Aorta (tissue), 5 donors: Measurements from ENCODE around the gene TRERF1. TPM values are rescaled to one million over a fixed set of nuclear protein-coding genes. Genes with fewer than 3 reads are reported as not detected.
"Not testable (repeated sequence)": the region's sequence is repeated elsewhere in the genome, so short reads cannot be mapped to it uniquely, and the experiment has no call there.

Experiments
- ATAC-seq: fragments of 200-7000 bp; cut with Tn5 transposase; one replicate; pipeline ENCODE4 v1.9.1; 2022; ENCODE audit warnings: moderate library complexity; ENCODE audit not compliant: low FRiP score
- DNase-seq, 2 donors: peaks; one replicate each; pipeline ENCODE4 v3.0.0-alpha.2; 2020
- H3K27ac ChIP-seq, 2 donors: one replicate each; pipeline ENCODE4 v1.5.1; 2013; ENCODE audit warnings: low read length in 2 of 2, mild to moderate bottlenecking in 2 of 2, moderate library complexity in 2 of 2, control low read depth in 1 of 2, inconsistent platforms in 1 of 2, low read depth in 1 of 2
- H3K27me3 ChIP-seq, 2 donors: one replicate each; pipeline ENCODE4 v1.6.1; 2013; ENCODE audit warnings: control low read depth in 1 of 2, low read length in 1 of 2, mild to moderate bottlenecking in 1 of 2, moderate library complexity in 1 of 2; ENCODE audit not compliant: insufficient read depth in 2 of 2, control insufficient read depth in 1 of 2
- H3K36me3 ChIP-seq, 2 donors: one replicate each; pipeline ENCODE4 v1.6.1; 2013; ENCODE audit warnings: control low read depth in 1 of 2, low read length in 1 of 2, mild to moderate bottlenecking in 1 of 2; ENCODE audit not compliant: insufficient read depth in 2 of 2, control insufficient read depth in 1 of 2
- H3K4me1 ChIP-seq, 2 donors: one replicate each; pipeline ENCODE4 v1.6.1; 2013; ENCODE audit warnings: low read length in 2 of 2, control low read depth in 1 of 2, mild to moderate bottlenecking in 1 of 2, moderate library complexity in 1 of 2; ENCODE audit not compliant: insufficient read depth in 2 of 2, control insufficient read depth in 1 of 2
- H3K4me3 ChIP-seq, 2 donors: one replicate each; pipeline ENCODE4 v1.5.1; 2013; ENCODE audit warnings: low read length in 2 of 2, control low read depth in 1 of 2, mild to moderate bottlenecking in 1 of 2
- H3K9me3 ChIP-seq: one replicate; pipeline ENCODE4 v1.6.1; 2013; ENCODE audit warnings: mild to moderate bottlenecking, low read length; ENCODE audit not compliant: control insufficient read depth
- whole genome bisulfite sequencing, 2 donors: extraction: QIAGEN DNeasy Blood & Tissue Kit; methylation state at CpG; one replicate each; pipeline ENCODE4 v1.1.7; 2013; 5-methylcytosine and 5-hydroxymethylcytosine counted together
- intact Hi-C, 2 donors: fragments of 100-400 bp; cut with DNase I; formaldehyde crosslinking; loops; one replicate each; pipeline versions ENCODE4 v1.14.2 to v1.15.0; 2022
- polyA plus RNA-seq, 2 donors: library from polyadenylated mRNA; stranded (reverse); fragments of 200-250 nt; gene quantifications; one replicate each; pipeline ENCODE4 v1.2.3, GENCODE V29; 2013
- total RNA-seq, 2 donors: library from RNA; stranded (reverse); fragmentation: NEBNext Ultra II Directional; extraction: Animal tissue kit (Norgen Biotek cat#: 25700); gene quantifications; one replicate each; pipeline ENCODE4 v1.2.1, GENCODE V29; 2021
- donor health status: healthy with polysubstance abuse.
- donor health status: Bipolar disorder and iron deficiency.
- donor health status: DM: no; HTN: no; CAD: no.
- donor health status: DM: no; HTN: no; CAD: no.
- donor health status: DM: yes; HTN: yes; CAD: no.

TRERF1 gene
- total and polyA plus RNA-seq, 4 donors = 0.50 to 9.5 (median 2.2) TPM

DNA sequence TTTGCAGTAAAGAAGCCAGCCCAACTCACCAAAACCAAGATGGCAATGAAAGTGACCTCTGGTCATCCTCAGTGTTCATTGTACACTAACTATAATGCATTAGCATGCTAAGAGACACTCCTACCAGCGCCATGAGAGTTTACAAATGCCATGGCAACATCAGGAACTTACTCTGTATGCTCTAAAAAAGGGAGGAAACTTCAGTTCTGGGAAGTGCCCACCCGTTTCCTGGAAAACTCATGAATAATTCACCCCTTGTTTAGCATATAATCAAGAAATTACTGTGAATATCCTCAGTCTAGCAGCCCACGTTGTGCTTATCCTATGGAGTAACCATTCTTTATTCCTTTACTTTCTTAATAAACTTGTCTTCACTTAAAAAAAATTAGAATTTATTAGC, 19.4 kb upstream of the TRERF1 start:
- H3K4me1 ChIP-seq = no peaks in the 10 kb centered on the region
- H3K27me3 ChIP-seq = no peaks in the 10 kb centered on the region
- H3K9me3 ChIP-seq = peaks cover 8% of the 10 kb centered on the region
- H3K36me3 ChIP-seq = peaks cover 0 to 2% of the 10 kb centered on the region in 2 donors
- H3K4me3 ChIP-seq = no peak overlapping the region
- WGBS, 2 donors = 60 to 73% methylated on average over 3 of the region's 3 CpGs
- ATAC-seq = no peak
- intact Hi-C loops = no loop called here
- DNase-seq = no peak
- H3K27ac ChIP-seq = no peak overlapping the region

- peaks cover 0 to 2% of the 10 kb centered on the region in 2 donors for H3K36me3 ChIP-seq
- no peak overlapping the region for H3K4me3 ChIP-seq
- no peak overlapping the region for H3K27ac ChIP-seq
- 96 to 98% methylated on average over 1 of the region's 1 CpG for WGBS, 2 donors
- DNase-seq (no peak), ATAC-seq (no peak)
- H3K27me3 ChIP-seq = no peaks in the 10 kb centered on the region
- peaks cover 8% of the 10 kb centered on the region for H3K9me3 ChIP-seq
- intact Hi-C loops = no loop called here
- H3K4me1 ChIP-seq = no peaks in the 10 kb centered on the region
Measured at GRCh38 chr6:42468273-42468672, 16.5 kb upstream of the TRERF1 start.

- no peak for DNase-seq
- Histone ChIP-seq H3K4me3 (no peak overlapping the region), H3K27ac (no peak overlapping the region), H3K4me1 (no peaks in the 10 kb centered on the region), H3K9me3 (peaks cover 8% of the 10 kb centered on the region), H3K36me3 (peaks cover 0 to 2% of the 10 kb centered on the region in 2 donors), H3K27me3 (no peaks in the 10 kb centered on the region)
- 40 to 71% methylated on average over 1 of the region's 1 CpG for WGBS, 2 donors
- no peak for ATAC-seq
- intact Hi-C loops = no loop called here
Measured at GRCh38 chr6:42467651-42468050, 15.9 kb upstream of the TRERF1 start.

- ATAC-seq, H3K4me1 ChIP-seq, H3K27ac ChIP-seq, H3K4me3 ChIP-seq, H3K27me3 ChIP-seq, H3K9me3 ChIP-seq, DNase-seq, H3K36me3 ChIP-seq, intact Hi-C loops: not testable (repeated sequence)
- whole genome bisulfite sequencing, 2 donors = 91 to 95% methylated on average over 13 to 28 of the region's 28 CpGs
Measured at GRCh38 chr6:42466470-42466869, 14.7 kb upstream of the TRERF1 start.

GRCh38 chr6:42462474-42462972, 10.8 kb upstream of the TRERF1 start:
- Histone ChIP-seq H3K9me3 (peaks cover 4% of the 10 kb centered on the region), H3K27ac (no peak overlapping the region), H3K4me3 (no peak overlapping the region), H3K4me1 (no peaks in the 10 kb centered on the region), H3K27me3 (no peaks in the 10 kb centered on the region), H3K36me3 (peaks cover 0 to 2% of the 10 kb centered on the region in 2 donors)
- ATAC-seq = no peak
- intact Hi-C loops = no loop called here
- 84 to 89% methylated on average over 6 of the region's 6 CpGs for WGBS, 2 donors
- no peak for DNase-seq

DNA sequence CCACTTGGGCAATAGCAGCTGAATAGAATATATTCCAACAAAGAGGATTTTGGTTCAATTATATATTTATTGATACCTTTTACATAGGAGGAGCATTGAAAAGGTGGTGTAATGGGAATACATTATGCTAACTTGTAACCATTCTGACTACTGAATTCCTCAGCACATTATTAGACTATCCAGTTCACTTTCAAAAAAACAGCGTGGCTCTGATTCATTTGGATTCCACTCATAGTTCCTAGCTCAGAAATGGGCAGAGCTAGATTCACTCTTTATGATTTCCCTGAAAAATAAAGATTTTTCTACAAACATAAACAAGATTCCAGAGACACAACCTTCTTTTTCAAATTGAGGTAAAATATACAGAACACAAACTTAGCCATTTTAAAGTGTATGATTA, 9.2 kb upstream of the TRERF1 start:
- DNase-seq (no peak), ATAC-seq (no peak)
- Histone ChIP-seq H3K4me1 (no peaks in the 10 kb centered on the region), H3K27me3 (no peaks in the 10 kb centered on the region), H3K4me3 (no peak overlapping the region), H3K27ac (no peak overlapping the region), H3K9me3 (no peaks in the 10 kb centered on the region), H3K36me3 (no peaks in the 10 kb centered on the region)
- intact Hi-C loops = no loop called here
- WGBS, 2 donors = 15 to 35% methylated on average over 1 of the region's 1 CpG

DNA sequence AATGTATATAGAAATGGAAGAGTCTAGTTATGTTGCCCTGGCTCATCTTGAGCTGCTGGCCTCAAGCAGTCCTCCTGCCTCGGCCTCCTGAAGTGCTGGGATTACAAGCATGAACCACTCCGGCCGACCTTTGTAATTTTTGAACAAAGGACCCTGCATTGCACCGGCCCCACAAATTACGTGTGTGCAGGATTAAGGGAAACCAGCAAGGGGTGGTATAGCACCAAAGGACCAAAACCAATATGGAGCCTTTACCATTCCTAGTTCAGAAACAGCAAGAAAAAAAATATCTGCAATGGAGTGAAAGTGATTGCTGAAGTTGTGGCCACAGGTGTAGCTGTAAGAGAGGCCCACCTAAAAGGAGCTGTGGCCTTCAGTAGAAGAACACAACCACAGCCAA, 8.2 kb upstream of the TRERF1 start:
- intact Hi-C loops = no loop called here
- Histone ChIP-seq H3K4me1 (no peaks in the 10 kb centered on the region), H3K4me3 (no peak overlapping the region), H3K36me3 (no peaks in the 10 kb centered on the region), H3K27me3 (no peaks in the 10 kb centered on the region), H3K27ac (no peak overlapping the region), H3K9me3 (no peaks in the 10 kb centered on the region)
- ATAC-seq (no peak), DNase-seq (no peak)
- WGBS, 2 donors = 90 to 94% methylated on average over 5 of the region's 5 CpGs

GRCh38 chr6:42454428-42454791, 2.7 kb upstream of the TRERF1 start:
- ATAC-seq = peak; percentile 1
- H3K9me3 ChIP-seq = no peaks in the 10 kb centered on the region
- intact Hi-C loops = loop anchor here in 1 of 2 donors (5.0 kb wide), 3 partner anchors 93 to 237 kb away; partner anchors contain the start of gene MRPS10
- H3K27me3 ChIP-seq = no peaks in the 10 kb centered on the region
- H3K4me1 ChIP-seq = no peaks in the 10 kb centered on the region
- no peak overlapping the region for H3K27ac ChIP-seq
- peak overlapping the region in 1 of 2 donors; percentile 84 for H3K4me3 ChIP-seq
- peak; percentile 70 to 85 for DNase-seq
- 0 to 3% methylated on average over 11 of the region's 11 CpGs for WGBS, 2 donors
- no peaks in the 10 kb centered on the region for H3K36me3 ChIP-seq

GRCh38 chr6:42453654-42454427, 2.1 kb upstream of the TRERF1 start:
- Histone ChIP-seq H3K27ac (peak overlapping the region in 1 of 2 donors; percentile 18), H3K4me3 (peak overlapping the region; percentile 66 to 84), H3K4me1 (no peaks in the 10 kb centered on the region), H3K27me3 (no peaks in the 10 kb centered on the region), H3K9me3 (no peaks in the 10 kb centered on the region), H3K36me3 (no peaks in the 10 kb centered on the region)
- ATAC-seq = peak; percentile 40
- 0 to 1% methylated on average over 32 of the region's 32 CpGs for WGBS, 2 donors
- intact Hi-C loops = loop anchor here in 1 of 2 donors (5.0 kb wide), 3 partner anchors 93 to 237 kb away; partner anchors contain the start of gene MRPS10
- peak; percentile 67 to 83 for DNase-seq
